ENCODE measurements around the gene CACNA2D1. TPM values are rescaled to one million over a fixed set of nuclear protein-coding genes. Genes with fewer than 3 reads are reported as not detected.

CACNA2D1 gene
- polyA plus RNA-seq, 1 experiment: 19.5 TPM

GRCh38 chr7:82109288-82109687, 334.3 kb downstream of the CACNA2D1 start:
- no peak overlapping the region for H3K27ac ChIP-seq (ENCODE audit: low read depth, low read length)

DNA sequence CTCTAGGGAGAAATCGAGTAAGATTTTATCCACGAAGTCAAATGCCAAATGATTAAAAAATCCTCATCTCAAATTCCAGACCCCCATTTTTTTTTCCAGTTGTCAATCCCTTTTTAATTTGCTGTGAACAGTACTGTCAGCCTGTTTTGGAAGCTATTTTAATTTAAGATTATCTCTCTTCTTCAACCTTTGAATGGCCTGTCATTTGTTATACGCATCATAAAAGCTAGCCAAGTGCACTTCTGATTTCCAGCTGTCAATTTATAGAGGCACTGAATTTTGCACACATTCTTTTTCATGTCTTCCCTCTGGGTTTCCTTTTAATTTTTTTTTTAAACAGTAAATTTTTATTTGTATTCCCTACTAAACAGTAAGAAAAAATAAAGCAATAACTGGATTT, 337.4 kb downstream of the CACNA2D1 start:
- CTCF ChIA-PET: no interaction called here
- no peak overlapping the region for H3K27ac ChIP-seq (ENCODE audit: low read depth, low read length)
- DNase-seq (ENCODE audit: low read depth, low spot score): no peak
- no peaks in the 10 kb centered on the region for H3K9me3 ChIP-seq (ENCODE audit: control insufficient read depth, insufficient read depth, low read length)
- H3K27me3 ChIP-seq (ENCODE audit: control insufficient read depth, insufficient read depth, low read length): no peaks in the 10 kb centered on the region
- H3K4me3 ChIP-seq (ENCODE audit: low read depth, low read length): no peak overlapping the region
- TF ChIP-seq, protein P1, sequence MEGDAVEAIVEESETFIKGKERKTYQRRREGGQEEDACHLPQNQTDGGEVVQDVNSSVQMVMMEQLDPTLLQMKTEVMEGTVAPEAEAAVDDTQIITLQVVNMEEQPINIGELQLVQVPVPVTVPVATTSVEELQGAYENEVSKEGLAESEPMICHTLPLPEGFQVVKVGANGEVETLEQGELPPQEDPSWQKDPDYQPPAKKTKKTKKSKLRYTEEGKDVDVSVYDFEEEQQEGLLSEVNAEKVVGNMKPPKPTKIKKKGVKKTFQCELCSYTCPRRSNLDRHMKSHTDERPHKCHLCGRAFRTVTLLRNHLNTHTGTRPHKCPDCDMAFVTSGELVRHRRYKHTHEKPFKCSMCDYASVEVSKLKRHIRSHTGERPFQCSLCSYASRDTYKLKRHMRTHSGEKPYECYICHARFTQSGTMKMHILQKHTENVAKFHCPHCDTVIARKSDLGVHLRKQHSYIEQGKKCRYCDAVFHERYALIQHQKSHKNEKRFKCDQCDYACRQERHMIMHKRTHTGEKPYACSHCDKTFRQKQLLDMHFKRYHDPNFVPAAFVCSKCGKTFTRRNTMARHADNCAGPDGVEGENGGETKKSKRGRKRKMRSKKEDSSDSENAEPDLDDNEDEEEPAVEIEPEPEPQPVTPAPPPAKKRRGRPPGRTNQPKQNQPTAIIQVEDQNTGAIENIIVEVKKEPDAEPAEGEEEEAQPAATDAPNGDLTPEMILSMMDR (IDR thresholded peaks at IDR 0.05; ENCODE audit: low read depth, low read length): no peak
- POLR2A ChIA-PET: no interaction called here

More at GRCh38 chr7:82109288-82109687, 334.3 kb downstream of the CACNA2D1 start:
- Histone ChIP-seq H3K4me3 (ENCODE audit: low read depth, low read length) (no peak overlapping the region), H3K27me3 (ENCODE audit: control insufficient read depth, insufficient read depth, low read length) (no peaks in the 10 kb centered on the region), H3K9me3 (ENCODE audit: control insufficient read depth, insufficient read depth, low read length) (no peaks in the 10 kb centered on the region)
- ChIA-PET CTCF (interaction anchor here (1.1 kb wide), 1 partner anchor 32 kb away, joined by 3 read pairs; no protein-coding TSS in a partner anchor), POLR2A (no interaction called here)
- no peak for DNase-seq (ENCODE audit: low read depth, low spot score)
- TF ChIP-seq, protein P1 (IDR thresholded peaks at IDR 0.05; ENCODE audit: low read depth, low read length): no peak

- H3K27ac ChIP-seq (ENCODE audit: low read depth, low read length): no peak overlapping the region
- TF ChIP-seq, protein P1 (IDR thresholded peaks at IDR 0.05; ENCODE audit: low read depth, low read length): no peak
- H3K9me3 ChIP-seq (ENCODE audit: control insufficient read depth, insufficient read depth, low read length): no peaks in the 10 kb centered on the region
- H3K4me3 ChIP-seq (ENCODE audit: low read depth, low read length): no peak overlapping the region
- CTCF ChIA-PET: interaction anchor here (0.6 kb wide), 1 partner anchor 624 kb away, joined by 3 read pairs; no protein-coding TSS in a partner anchor
- no peaks in the 10 kb centered on the region for H3K27me3 ChIP-seq (ENCODE audit: control insufficient read depth, insufficient read depth, low read length)
- POLR2A ChIA-PET: no interaction called here
- peak; percentile 16 for DNase-seq (ENCODE audit: low read depth, low spot score)
These were observed 338.1 kb downstream of the CACNA2D1 start for GRCh38 chr7:82105463-82105862.

GRCh38 chr7:82098414-82098813, 345.2 kb downstream of the CACNA2D1 start:
- Histone ChIP-seq H3K4me3 (ENCODE audit: low read depth, low read length) (no peak overlapping the region), H3K9me3 (ENCODE audit: control insufficient read depth, insufficient read depth, low read length) (no peaks in the 10 kb centered on the region), H3K27ac (ENCODE audit: low read depth, low read length) (no peak overlapping the region), H3K27me3 (ENCODE audit: control insufficient read depth, insufficient read depth, low read length) (no peaks in the 10 kb centered on the region)
- no peak for DNase-seq (ENCODE audit: low read depth, low spot score)
- TF ChIP-seq, protein P1 (IDR thresholded peaks at IDR 0.05; ENCODE audit: low read depth, low read length): no peak
- ChIA-PET CTCF (no interaction called here), POLR2A (no interaction called here)

- Histone ChIP-seq H3K27me3 (ENCODE audit: control insufficient read depth, insufficient read depth, low read length) (no peaks in the 10 kb centered on the region), H3K4me3 (ENCODE audit: low read depth, low read length) (no peak overlapping the region), H3K27ac (ENCODE audit: low read depth, low read length) (no peak overlapping the region), H3K9me3 (ENCODE audit: control insufficient read depth, insufficient read depth, low read length) (no peaks in the 10 kb centered on the region)
- no peak for DNase-seq (ENCODE audit: low read depth, low spot score)
- ChIA-PET CTCF (no interaction called here), POLR2A (no interaction called here)
- TF ChIP-seq, protein P1 (IDR thresholded peaks at IDR 0.05; ENCODE audit: low read depth, low read length): no peak
These were observed 352.4 kb downstream of the CACNA2D1 start for GRCh38 chr7:82091126-82091684.
